ENCODE data around the gene SUMO2.

SUMO2 gene

DNA sequence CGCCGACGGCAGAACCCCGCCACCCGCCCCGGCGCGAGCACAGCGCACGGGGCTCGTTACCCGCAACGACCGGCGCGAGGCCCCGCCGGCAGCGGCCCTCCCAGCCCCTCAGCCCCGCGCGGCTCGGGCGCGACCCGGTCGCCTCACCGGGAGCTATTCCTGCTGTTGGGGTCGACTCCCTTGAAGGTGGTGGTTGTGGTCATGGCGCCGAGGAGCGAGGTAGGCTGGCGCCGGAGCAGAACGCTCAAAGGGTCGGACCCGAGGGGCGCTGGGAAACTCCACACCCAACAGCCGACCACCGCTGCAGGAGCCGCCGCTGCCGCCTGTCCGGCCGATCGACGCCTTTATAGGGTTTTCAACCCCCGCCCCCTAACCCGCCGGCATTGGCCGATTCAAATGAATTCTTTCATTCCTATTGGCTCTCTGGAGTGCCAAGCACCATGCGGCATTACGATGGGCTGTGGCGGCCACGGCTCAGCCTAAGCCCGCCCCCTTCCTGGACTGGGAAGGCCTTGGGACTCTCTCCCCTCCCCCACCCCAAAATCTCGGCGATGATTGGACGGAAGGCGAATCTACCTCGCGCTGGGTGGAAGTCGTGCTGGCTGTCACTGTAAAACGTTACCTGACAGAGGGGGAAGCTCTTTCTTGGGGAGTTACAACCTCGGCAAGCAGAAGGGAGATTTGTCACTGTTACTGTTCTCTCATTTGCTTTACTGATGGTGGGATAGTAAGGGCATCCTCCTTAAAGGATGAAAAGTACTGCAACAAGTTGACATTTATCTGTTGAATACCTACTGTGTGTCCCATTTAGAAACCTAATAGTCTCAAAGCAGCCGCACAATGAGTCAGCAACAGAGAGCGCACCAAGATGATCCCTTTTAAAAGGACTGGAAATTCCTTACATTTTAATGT, 28.3 kb downstream of the SUMO2 start, which contains the start of gene JPT1:
TSS of gene JPT1 (minus strand) at position 318 of the 912 bp plus-strand sequence. CDS start at position 203, 115 bp downstream.
- H3K9me3 ChIP-seq (replicated peaks; ENCODE audit: low read length), result no peaks in the 10 kb centered on the region
- peaks cover 31% of the 10 kb centered on the region for H3K4me1 ChIP-seq (ENCODE audit: control insufficient read depth, insufficient read depth, low read length)
- H3K9ac ChIP-seq (ENCODE audit: low read depth, low read length), result peak within 1 kb of the TSS; percentile 91
- no peaks in the 10 kb centered on the region for H3K36me3 ChIP-seq (ENCODE audit: insufficient read depth, low read length)
- H3K27me3 ChIP-seq (ENCODE audit: control insufficient read depth, insufficient read depth, low read length), result no peaks in the 10 kb centered on the region
- H3K4me2 ChIP-seq (ENCODE audit: low read length), result peak within 1 kb of the TSS; percentile 85
- peak within 1 kb of the TSS; percentile 98 for H3K4me3 ChIP-seq (ENCODE audit: low read length)

- peak overlapping the region; percentile 85 for H3K4me2 ChIP-seq (ENCODE audit: low read length)
- H3K9me3 ChIP-seq (replicated peaks; ENCODE audit: low read length), result no peaks in the 10 kb centered on the region
- H3K36me3 ChIP-seq (ENCODE audit: insufficient read depth, low read length), result peaks cover 1% of the 10 kb centered on the region
- H3K27me3 ChIP-seq (ENCODE audit: control insufficient read depth, insufficient read depth, low read length), result no peaks in the 10 kb centered on the region
- peaks cover 24% of the 10 kb centered on the region for H3K4me1 ChIP-seq (ENCODE audit: control insufficient read depth, insufficient read depth, low read length)
- H3K9ac ChIP-seq (ENCODE audit: low read depth, low read length), result peak overlapping the region; percentile 91
- H3K4me3 ChIP-seq (ENCODE audit: low read length), result peak overlapping the region; percentile 98
Measured at GRCh38 chr17:75153780-75154194, 29.0 kb downstream of the SUMO2 start.

- Histone ChIP-seq H3K9ac (ENCODE audit: low read depth, low read length) (peak overlapping the region; percentile 91), H3K27me3 (ENCODE audit: control insufficient read depth, insufficient read depth, low read length) (no peaks in the 10 kb centered on the region), H3K4me3 (ENCODE audit: low read length) (peak overlapping the region; percentile 98), H3K4me2 (ENCODE audit: low read length) (peak overlapping the region; percentile 85), H3K9me3 (replicated peaks; ENCODE audit: low read length) (no peaks in the 10 kb centered on the region), H3K4me1 (ENCODE audit: control insufficient read depth, insufficient read depth, low read length) (peaks cover 22% of the 10 kb centered on the region), H3K36me3 (ENCODE audit: insufficient read depth, low read length) (peaks cover 8% of the 10 kb centered on the region)
Measured at GRCh38 chr17:75152922-75153779, 29.6 kb downstream of the SUMO2 start.

- H3K4me2 ChIP-seq (ENCODE audit: low read length), result peak overlapping the region; percentile 85
- H3K27me3 ChIP-seq (ENCODE audit: control insufficient read depth, insufficient read depth, low read length), result no peaks in the 10 kb centered on the region
- peak overlapping the region; percentile 98 for H3K4me3 ChIP-seq (ENCODE audit: low read length)
- H3K9ac ChIP-seq (ENCODE audit: low read depth, low read length), result peak overlapping the region; percentile 91
- peaks cover 22% of the 10 kb centered on the region for H3K4me1 ChIP-seq (ENCODE audit: control insufficient read depth, insufficient read depth, low read length)
- no peaks in the 10 kb centered on the region for H3K9me3 ChIP-seq (replicated peaks; ENCODE audit: low read length)
- peaks cover 14% of the 10 kb centered on the region for H3K36me3 ChIP-seq (ENCODE audit: insufficient read depth, low read length)
Measured at GRCh38 chr17:75152523-75152921, 30.2 kb downstream of the SUMO2 start.

DNA sequence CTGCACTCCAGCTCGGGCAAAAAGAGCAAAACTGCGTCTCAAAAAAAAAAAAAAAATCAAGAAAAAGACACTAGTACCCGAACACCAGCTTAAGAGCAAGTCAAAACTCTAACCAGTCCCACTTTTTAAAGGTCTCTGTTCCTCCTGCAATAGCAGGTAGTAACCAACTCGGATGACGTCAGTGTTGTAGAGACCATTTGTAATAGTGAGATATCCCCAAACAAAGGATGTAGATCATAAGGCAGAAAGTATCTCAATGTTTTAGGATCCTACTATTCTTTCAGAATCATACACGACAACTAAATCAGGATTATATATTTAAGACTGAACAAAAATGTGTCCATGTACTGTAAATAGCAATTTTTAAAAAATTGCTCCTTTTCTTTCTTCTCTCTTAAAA, 30.8 kb downstream of the SUMO2 start:
- Histone ChIP-seq H3K27me3 (ENCODE audit: control insufficient read depth, insufficient read depth, low read length) (no peaks in the 10 kb centered on the region), H3K9ac (ENCODE audit: low read depth, low read length) (peak overlapping the region; percentile 91), H3K9me3 (replicated peaks; ENCODE audit: low read length) (no peaks in the 10 kb centered on the region), H3K4me2 (ENCODE audit: low read length) (peak overlapping the region; percentile 85), H3K36me3 (ENCODE audit: insufficient read depth, low read length) (peaks cover 20% of the 10 kb centered on the region), H3K4me1 (ENCODE audit: control insufficient read depth, insufficient read depth, low read length) (peaks cover 22% of the 10 kb centered on the region), H3K4me3 (ENCODE audit: low read length) (peak overlapping the region; percentile 98)

- Histone ChIP-seq H3K36me3 (ENCODE audit: insufficient read depth, low read length) (peaks cover 52% of the 10 kb centered on the region), H3K9me3 (replicated peaks; ENCODE audit: low read length) (no peaks in the 10 kb centered on the region), H3K4me3 (ENCODE audit: low read length) (no peak overlapping the region), H3K4me2 (ENCODE audit: low read length) (no peak overlapping the region), H3K4me1 (ENCODE audit: control insufficient read depth, insufficient read depth, low read length) (peaks cover 13% of the 10 kb centered on the region), H3K9ac (ENCODE audit: low read depth, low read length) (no peak overlapping the region), H3K27me3 (ENCODE audit: control insufficient read depth, insufficient read depth, low read length) (no peaks in the 10 kb centered on the region)
Measured at GRCh38 chr17:75147878-75148546, 34.7 kb downstream of the SUMO2 start.

DNA sequence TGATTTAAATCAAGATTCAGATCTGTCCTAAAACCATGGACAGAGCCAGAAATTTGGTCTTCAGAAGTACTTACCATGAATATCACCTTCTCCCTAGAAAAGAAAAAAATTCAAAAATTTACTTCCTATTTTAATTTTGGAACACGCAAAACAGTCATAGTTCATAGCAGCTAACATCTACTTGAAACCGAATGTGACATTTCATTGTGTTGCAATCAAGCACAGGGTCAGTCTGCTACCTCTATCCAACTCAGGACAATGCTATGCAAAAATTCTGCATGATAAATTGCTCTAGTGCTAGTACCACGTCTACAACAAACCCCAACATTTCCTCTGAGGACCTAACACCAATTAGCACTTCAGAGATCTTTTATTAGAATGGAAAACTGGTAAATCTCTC, 36.2 kb downstream of the SUMO2 start:
- H3K36me3 ChIP-seq (ENCODE audit: insufficient read depth, low read length), result peaks cover 62% of the 10 kb centered on the region
- H3K4me3 ChIP-seq (ENCODE audit: low read length), result no peak overlapping the region
- H3K4me1 ChIP-seq (ENCODE audit: control insufficient read depth, insufficient read depth, low read length), result no peaks in the 10 kb centered on the region
- no peaks in the 10 kb centered on the region for H3K27me3 ChIP-seq (ENCODE audit: control insufficient read depth, insufficient read depth, low read length)
- no peaks in the 10 kb centered on the region for H3K9me3 ChIP-seq (replicated peaks; ENCODE audit: low read length)
- H3K4me2 ChIP-seq (ENCODE audit: low read length), result no peak overlapping the region
- no peak overlapping the region for H3K9ac ChIP-seq (ENCODE audit: low read depth, low read length)

DNA sequence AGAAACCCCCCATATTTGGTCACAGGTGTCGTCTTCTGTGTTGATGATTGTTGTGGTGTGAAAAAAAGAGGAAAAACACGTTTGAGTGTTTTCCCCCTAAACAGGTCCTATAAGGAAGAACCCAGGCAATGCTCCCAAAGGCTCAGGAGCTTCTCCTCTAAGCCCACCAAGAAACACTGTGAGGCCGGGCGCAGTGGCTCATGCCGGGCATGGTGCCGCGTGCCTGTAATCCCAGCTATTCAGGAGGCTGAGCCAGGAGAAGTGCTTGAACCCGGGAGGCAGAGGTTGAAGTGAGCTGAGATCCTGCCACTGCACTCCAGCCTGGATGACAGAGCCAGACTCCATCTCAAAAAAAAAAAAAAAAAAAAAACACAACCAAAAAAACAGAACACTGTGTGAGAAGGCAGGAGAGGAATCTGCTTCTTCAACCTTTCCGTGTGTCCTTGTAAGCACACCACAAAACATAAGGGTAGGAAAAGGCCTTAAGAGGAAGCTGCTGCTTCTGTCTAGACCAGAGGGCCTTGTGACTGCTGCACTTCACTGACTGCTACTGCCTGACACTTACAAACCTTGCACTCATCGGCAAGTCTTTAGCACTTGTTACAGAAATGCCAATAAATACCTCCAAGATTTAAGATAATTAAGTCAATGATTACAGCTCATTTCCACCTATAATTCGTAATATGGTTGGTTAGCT, 37.8 kb downstream of the SUMO2 start:
- Histone ChIP-seq H3K4me3 (ENCODE audit: low read length) (no peak overlapping the region), H3K36me3 (ENCODE audit: insufficient read depth, low read length) (peaks cover 75% of the 10 kb centered on the region), H3K4me2 (ENCODE audit: low read length) (no peak overlapping the region), H3K9me3 (replicated peaks; ENCODE audit: low read length) (no peaks in the 10 kb centered on the region), H3K4me1 (ENCODE audit: control insufficient read depth, insufficient read depth, low read length) (no peaks in the 10 kb centered on the region), H3K27me3 (ENCODE audit: control insufficient read depth, insufficient read depth, low read length) (no peaks in the 10 kb centered on the region), H3K9ac (ENCODE audit: low read depth, low read length) (no peak overlapping the region)

DNA sequence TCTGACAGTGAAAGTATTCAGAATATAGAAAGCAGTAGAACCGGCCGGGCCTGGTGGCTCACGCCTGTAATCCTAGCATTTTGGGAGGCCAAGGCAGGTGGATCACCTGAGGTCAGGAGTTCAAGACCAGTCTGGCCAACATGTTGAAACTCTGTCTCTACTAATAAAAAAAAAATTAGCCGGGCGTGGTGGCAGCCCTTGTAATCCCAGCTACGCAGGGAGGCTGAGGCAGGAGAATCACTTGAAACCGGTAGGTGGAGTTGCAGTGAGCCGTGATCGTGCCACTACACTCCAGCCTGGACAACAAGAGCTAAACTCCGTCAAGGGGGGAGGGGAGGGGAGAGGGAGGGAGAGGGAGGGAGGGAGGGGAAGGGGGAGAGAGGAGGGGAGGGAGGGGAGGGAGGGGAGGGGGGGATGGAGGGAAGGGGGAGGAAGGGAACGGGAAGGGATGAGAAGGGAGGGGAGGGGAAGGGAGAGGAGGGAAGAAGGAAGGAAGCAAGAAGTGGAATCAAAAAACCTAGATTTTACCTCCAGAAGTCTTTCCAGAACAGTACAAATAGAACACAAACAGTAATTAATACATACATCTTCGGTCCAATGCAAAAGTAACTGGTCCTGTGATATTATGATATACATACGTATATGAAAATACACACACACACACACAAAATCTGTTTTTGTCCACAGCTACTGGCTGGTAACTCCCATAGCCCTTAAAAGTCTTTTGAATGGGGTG, 40.4 kb downstream of the SUMO2 start:
- no peaks in the 10 kb centered on the region for H3K4me1 ChIP-seq (ENCODE audit: control insufficient read depth, insufficient read depth, low read length)
- no peak overlapping the region for H3K9ac ChIP-seq (ENCODE audit: low read depth, low read length)
- H3K27me3 ChIP-seq (ENCODE audit: control insufficient read depth, insufficient read depth, low read length), result no peaks in the 10 kb centered on the region
- H3K36me3 ChIP-seq (ENCODE audit: insufficient read depth, low read length), result peaks cover 78% of the 10 kb centered on the region
- no peaks in the 10 kb centered on the region for H3K9me3 ChIP-seq (replicated peaks; ENCODE audit: low read length)
- no peak overlapping the region for H3K4me3 ChIP-seq (ENCODE audit: low read length)
- no peak overlapping the region for H3K4me2 ChIP-seq (ENCODE audit: low read length)

DNA sequence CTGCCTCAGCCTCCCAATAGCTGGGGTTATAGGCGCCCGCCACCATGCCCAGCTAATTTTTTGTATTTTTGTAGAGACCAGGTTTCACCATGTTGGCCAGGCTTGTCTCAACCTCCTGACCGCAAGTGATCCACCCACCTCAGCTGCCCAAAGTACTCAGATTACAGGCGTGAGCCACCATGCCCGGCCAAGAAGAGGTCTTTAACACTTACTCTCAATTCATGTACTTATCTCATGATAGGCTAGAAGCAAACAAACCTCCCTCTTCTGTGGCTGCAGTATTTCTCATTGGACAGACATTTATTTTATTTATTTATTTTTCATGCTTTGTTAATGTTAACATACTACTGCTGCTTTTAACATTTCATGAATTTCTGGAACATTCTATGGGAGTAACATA, 44.2 kb downstream of the SUMO2 start:
- peaks cover 54% of the 10 kb centered on the region for H3K36me3 ChIP-seq (ENCODE audit: insufficient read depth, low read length)
- H3K27me3 ChIP-seq (ENCODE audit: control insufficient read depth, insufficient read depth, low read length), result no peaks in the 10 kb centered on the region
- H3K4me1 ChIP-seq (ENCODE audit: control insufficient read depth, insufficient read depth, low read length), result no peaks in the 10 kb centered on the region
- H3K4me2 ChIP-seq (ENCODE audit: low read length), result no peak overlapping the region
- H3K9me3 ChIP-seq (replicated peaks; ENCODE audit: low read length), result no peaks in the 10 kb centered on the region
- H3K4me3 ChIP-seq (ENCODE audit: low read length), result no peak overlapping the region
- H3K9ac ChIP-seq (ENCODE audit: low read depth, low read length), result no peak overlapping the region
